NCI-H774 (cell line): ENCODE data around the gene MARK4.
"Not testable (repeated sequence)": the region's sequence is repeated elsewhere in the genome, so short reads cannot be mapped to it uniquely, and the experiment has no call there.

ENCODE experiments used
- DNase-seq: peaks from one replicate; lab custom pipeline; 2025; lab: John Stamatoyannopoulos, UW

MARK4 gene

GRCh38 chr19:45243144-45243732 lies 7.8 kb upstream of the MARK4 start:
- DNase-seq = no peak

GRCh38 chr19:45244133-45244794 lies 6.8 kb upstream of the MARK4 start:
- no peak for DNase-seq

- no peak for DNase-seq
Measured at GRCh38 chr19:45245334-45245787, 5.7 kb upstream of the MARK4 start, which contains the start of gene EXOC3L2. TSS of gene EXOC3L2 (minus strand) at chr19:45245407. CDS start at chr19:45239045, 6,362 bp downstream.

- no peak for DNase-seq
Measured at GRCh38 chr19:45245826-45246225, 5.2 kb upstream of the MARK4 start.

- DNase-seq = no peak
Measured at GRCh38 chr19:45247136-45247535, 3.9 kb upstream of the MARK4 start.

- no peak for DNase-seq
Measured at GRCh38 chr19:45249261-45250033, 1.6 kb upstream of the MARK4 start.

GRCh38 chr19:45250216-45250831 lies 747 bp upstream of the MARK4 start:
- no peak for DNase-seq

- DNase-seq = no peak
Measured at GRCh38 chr19:45251452-45252354, 632 bp downstream of the MARK4 start.

GRCh38 chr19:45253396-45254027 lies 2.4 kb downstream of the MARK4 start:
- DNase-seq = no peak

GRCh38 chr19:45254044-45254531 lies 3.0 kb downstream of the MARK4 start:
- no peak for DNase-seq

GRCh38 chr19:45255611-45256157 lies 4.6 kb downstream of the MARK4 start:
- no peak for DNase-seq

- DNase-seq = no peak
Measured at GRCh38 chr19:45256836-45257235, 5.8 kb downstream of the MARK4 start.

GRCh38 chr19:45258862-45259261 lies 7.8 kb downstream of the MARK4 start:
- DNase-seq = no peak

GRCh38 chr19:45262570-45262969 lies 11.5 kb downstream of the MARK4 start:
- no peak for DNase-seq

- no peak for DNase-seq
Measured at GRCh38 chr19:45263013-45263412, 11.9 kb downstream of the MARK4 start.

- DNase-seq = no peak
Measured at GRCh38 chr19:45264781-45265317, 13.8 kb downstream of the MARK4 start.

- DNase-seq = no peak
Measured at GRCh38 chr19:45265375-45265774, 14.3 kb downstream of the MARK4 start.

- DNase-seq = no peak
Measured at GRCh38 chr19:45267296-45267695, 16.2 kb downstream of the MARK4 start.

- not testable (repeated sequence) for DNase-seq
Measured at GRCh38 chr19:45269939-45270338, 18.9 kb downstream of the MARK4 start.

- DNase-seq = no peak
Measured at GRCh38 chr19:45271098-45271734, 20.1 kb downstream of the MARK4 start.
